MCF 10A (cell line): Measurements from ENCODE around the gene ZNF132. TPM values are rescaled to one million over a fixed set of nuclear protein-coding genes. Genes with fewer than 3 reads are reported as not detected.
A peak's percentile ranks its signal among the peaks of the same experiment; 100 is the strongest.

ENCODE experiments used
- BruUV-seq: library from RNA; stranded (reverse); fragments of 400-500 nt; replicated peaks from 2 replicates; lab custom pipeline; 2021; lab: Mats Ljungman, UMichigan
- CTCF ChIA-PET: fragments of 300-600 bp; sonication (Branson Sonifier 250); formaldehyde crosslinking; extraction: SDS; loops from one replicate; lab custom pipeline; 2021; ENCODE audit warnings: antibody characterized with exemption, inconsistent platforms; lab: Yijun Ruan, JAX
- POLR2A ChIA-PET: fragments of 300-600, 350-650 bp; sonication (Branson Sonifier 250); formaldehyde crosslinking; extraction: SDS; loops from one replicate; lab custom pipeline; 2020; ENCODE audit warnings: antibody characterized with exemption, inconsistent platforms; lab: Yijun Ruan, JAX
- DNase-seq: peaks from one replicate; pipeline ENCODE4 v3.0.0-alpha.2; 2018; ENCODE audit not compliant: unreplicated experiment
- H3K27ac Mint-ChIP-seq: one replicate; pipeline ENCODE4 v1.8.0; 2022; ENCODE audit warnings: mild to moderate bottlenecking, low read depth, mixed read lengths; ENCODE audit not compliant: unreplicated experiment
- H3K27me3 Mint-ChIP-seq: one replicate; pipeline ENCODE4 v1.8.0; 2022; ENCODE audit warnings: mixed read lengths; ENCODE audit not compliant: insufficient read depth, unreplicated experiment
- H3K36me3 Mint-ChIP-seq: one replicate; pipeline ENCODE4 v1.8.0; 2022; ENCODE audit warnings: mild to moderate bottlenecking, moderate library complexity, mixed read lengths; ENCODE audit not compliant: insufficient read depth, unreplicated experiment
- H3K4me1 Mint-ChIP-seq: one replicate; pipeline ENCODE4 v1.8.0; 2022; ENCODE audit warnings: mixed read lengths; ENCODE audit not compliant: insufficient read depth, unreplicated experiment
- H3K4me3 Mint-ChIP-seq: one replicate; pipeline ENCODE4 v1.8.0; 2022; ENCODE audit warnings: mild to moderate bottlenecking, moderate library complexity, mixed read lengths; ENCODE audit not compliant: unreplicated experiment
- H3K9me3 Mint-ChIP-seq: one replicate; pipeline ENCODE4 v1.8.0; 2022; ENCODE audit warnings: mixed read lengths; ENCODE audit not compliant: unreplicated experiment
- CTCF ChIP-seq: fragments of 200-600 bp; IDR thresholded peaks from one replicate; pipeline ENCODE4 v1.8.0; 2022; ENCODE audit warnings: antibody characterized with exemption, mild to moderate bottlenecking; ENCODE audit not compliant: unreplicated experiment
- intact Hi-C: fragments of 100-400 bp; cut with micrococcal nuclease; formaldehyde crosslinking; loops from 2 replicates; pipeline ENCODE4 v1.14.1; 2022
- total RNA-seq: library from RNA; stranded (reverse); gene quantifications from 2 replicates; pipeline ENCODE4 v1.2.3, GENCODE V29; 2022

The ZNF132 gene
- total RNA-seq, 1 experiment from 2014 or later: not detected

- intact Hi-C loops: no loop called here
- H3K9me3 Mint-ChIP-seq: no peaks in the 10 kb centered on the region
- no peaks in the 10 kb centered on the region for H3K27me3 Mint-ChIP-seq
- no peak for DNase-seq
- no TSS peak for BruUV-seq
- TF ChIP-seq CTCF: no peak
- POLR2A ChIA-PET: no interaction called here
- H3K27ac Mint-ChIP-seq: no peak overlapping the region
- peaks cover 49% of the 10 kb centered on the region for H3K36me3 Mint-ChIP-seq
- peaks cover 10% of the 10 kb centered on the region for H3K4me1 Mint-ChIP-seq
- H3K4me3 Mint-ChIP-seq: no peak overlapping the region
- CTCF ChIA-PET: no interaction called here
These were observed 40.9 kb upstream of the ZNF132 start for GRCh38 chr19:58480831-58481230.

GRCh38 chr19:58480481-58480830 is 40.5 kb upstream of the ZNF132 start:
- no peak for TF ChIP-seq CTCF
- H3K27ac Mint-ChIP-seq: no peak overlapping the region
- no TSS peak for BruUV-seq
- peaks cover 10% of the 10 kb centered on the region for H3K4me1 Mint-ChIP-seq
- no peak overlapping the region for H3K4me3 Mint-ChIP-seq
- ChIA-PET CTCF (no interaction called here), POLR2A (no interaction called here)
- DNase-seq: no peak
- H3K36me3 Mint-ChIP-seq: peaks cover 53% of the 10 kb centered on the region
- no peaks in the 10 kb centered on the region for H3K9me3 Mint-ChIP-seq
- no peaks in the 10 kb centered on the region for H3K27me3 Mint-ChIP-seq
- intact Hi-C loops: no loop called here

- Mint-ChIP-seq H3K9me3 (no peaks in the 10 kb centered on the region), H3K27me3 (no peaks in the 10 kb centered on the region), H3K4me1 (peaks cover 10% of the 10 kb centered on the region), H3K4me3 (no peak overlapping the region), H3K36me3 (peaks cover 58% of the 10 kb centered on the region), H3K27ac (no peak overlapping the region)
- TF ChIP-seq CTCF: no peak
- intact Hi-C loops: no loop called here
- POLR2A ChIA-PET: no interaction called here
- DNase-seq: no peak
- CTCF ChIA-PET: no interaction called here
- no TSS peak for BruUV-seq
These were observed 40.0 kb upstream of the ZNF132 start for GRCh38 chr19:58479736-58480480.

- Mint-ChIP-seq H3K4me3 (peak overlapping the region; percentile 14), H3K27ac (no peak overlapping the region), H3K27me3 (no peaks in the 10 kb centered on the region), H3K9me3 (no peaks in the 10 kb centered on the region), H3K4me1 (peaks cover 10% of the 10 kb centered on the region), H3K36me3 (peaks cover 58% of the 10 kb centered on the region)
- ChIA-PET POLR2A (interaction anchor here (0.9 kb wide), 1 partner anchor 80 kb away, joined by 4 read pairs; no protein-coding TSS in a partner anchor), CTCF (no interaction called here)
- no peak for TF ChIP-seq CTCF
- DNase-seq: no peak
- intact Hi-C loops: no loop called here
- no TSS peak for BruUV-seq
These were observed 39.4 kb upstream of the ZNF132 start for GRCh38 chr19:58479303-58479702.
